Osteocyte (in vitro differentiated cells): ENCODE results near the gene CHST14. TPM values are rescaled to one million over a fixed set of nuclear protein-coding genes. Genes with fewer than 3 reads are reported as not detected.

Experiments used
- DNase-seq: peaks from one replicate; pipeline ENCODE4 v3.0.0; 2021; ENCODE audit warnings: mixed read lengths; ENCODE audit not compliant: unreplicated experiment; ENCODE audit errors: extremely low spot score
- H3K27ac Mint-ChIP-seq: one replicate; pipeline ENCODE4 v1.8.0; 2021; ENCODE audit warnings: mild to moderate bottlenecking, mixed read lengths; ENCODE audit not compliant: unreplicated experiment
- H3K27me3 Mint-ChIP-seq: one replicate; pipeline ENCODE4 v1.8.0; 2021; ENCODE audit warnings: mixed read lengths; ENCODE audit not compliant: unreplicated experiment
- H3K36me3 Mint-ChIP-seq: one replicate; pipeline ENCODE4 v1.8.0; 2021; ENCODE audit warnings: mixed read lengths; ENCODE audit not compliant: unreplicated experiment
- H3K4me1 Mint-ChIP-seq: one replicate; pipeline ENCODE4 v1.8.0; 2021; ENCODE audit warnings: mixed read lengths; ENCODE audit not compliant: unreplicated experiment
- H3K4me3 Mint-ChIP-seq: one replicate; pipeline ENCODE4 v1.8.0; 2021; ENCODE audit warnings: mild to moderate bottlenecking, moderate library complexity, mixed read lengths; ENCODE audit not compliant: unreplicated experiment
- H3K9me3 Mint-ChIP-seq: one replicate; pipeline ENCODE4 v1.8.0; 2021; ENCODE audit warnings: mixed read lengths; ENCODE audit not compliant: unreplicated experiment
- total RNA-seq: library from RNA; stranded (reverse); gene quantifications from 2 replicates; pipeline ENCODE4 v1.2.1, GENCODE V29; 2021
- TF ChIP-seq, protein P1 (sequence below): fragments of 200-600 bp; sonication (generic); IDR thresholded peaks from 2 replicates; pipeline ENCODE4 v1.5.0; 2021; ENCODE audit warnings: antibody characterized with exemption, mild to moderate bottlenecking, moderate library complexity

The CHST14 gene
- total RNA-seq, 1 donor from 2014 or later, result 46.4 TPM

DNA sequence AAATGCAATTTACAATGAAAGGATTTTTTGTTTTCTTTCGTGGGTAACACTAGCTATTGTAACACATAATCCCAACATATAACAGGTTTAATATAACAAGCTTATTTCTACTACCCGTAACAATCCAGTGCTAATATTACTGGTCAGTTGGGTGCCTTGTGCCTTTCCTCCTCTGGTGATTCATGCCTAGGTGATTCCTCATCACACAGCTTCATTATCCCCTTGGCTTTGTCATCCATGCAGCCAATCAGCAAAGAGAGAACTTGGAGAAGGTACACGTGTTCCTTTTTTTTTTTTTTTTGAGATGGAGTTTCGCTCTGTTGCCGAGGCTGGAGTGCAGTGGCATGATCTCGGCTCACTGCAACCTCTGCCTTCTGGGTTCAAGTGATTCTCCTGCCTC is 30.7 kb downstream of the CHST14 start:
- no peak overlapping the region for H3K27ac Mint-ChIP-seq
- TF ChIP-seq, protein P1, sequence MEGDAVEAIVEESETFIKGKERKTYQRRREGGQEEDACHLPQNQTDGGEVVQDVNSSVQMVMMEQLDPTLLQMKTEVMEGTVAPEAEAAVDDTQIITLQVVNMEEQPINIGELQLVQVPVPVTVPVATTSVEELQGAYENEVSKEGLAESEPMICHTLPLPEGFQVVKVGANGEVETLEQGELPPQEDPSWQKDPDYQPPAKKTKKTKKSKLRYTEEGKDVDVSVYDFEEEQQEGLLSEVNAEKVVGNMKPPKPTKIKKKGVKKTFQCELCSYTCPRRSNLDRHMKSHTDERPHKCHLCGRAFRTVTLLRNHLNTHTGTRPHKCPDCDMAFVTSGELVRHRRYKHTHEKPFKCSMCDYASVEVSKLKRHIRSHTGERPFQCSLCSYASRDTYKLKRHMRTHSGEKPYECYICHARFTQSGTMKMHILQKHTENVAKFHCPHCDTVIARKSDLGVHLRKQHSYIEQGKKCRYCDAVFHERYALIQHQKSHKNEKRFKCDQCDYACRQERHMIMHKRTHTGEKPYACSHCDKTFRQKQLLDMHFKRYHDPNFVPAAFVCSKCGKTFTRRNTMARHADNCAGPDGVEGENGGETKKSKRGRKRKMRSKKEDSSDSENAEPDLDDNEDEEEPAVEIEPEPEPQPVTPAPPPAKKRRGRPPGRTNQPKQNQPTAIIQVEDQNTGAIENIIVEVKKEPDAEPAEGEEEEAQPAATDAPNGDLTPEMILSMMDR, result no peak
- DNase-seq, result no peak
- no peaks in the 10 kb centered on the region for H3K9me3 Mint-ChIP-seq
- peaks cover 9% of the 10 kb centered on the region for H3K4me1 Mint-ChIP-seq
- H3K27me3 Mint-ChIP-seq, result peaks cover 13% of the 10 kb centered on the region
- H3K36me3 Mint-ChIP-seq, result no peaks in the 10 kb centered on the region
- H3K4me3 Mint-ChIP-seq, result no peak overlapping the region

GRCh38 chr15:40506964-40507571 is 36.3 kb downstream of the CHST14 start:
- Mint-ChIP-seq H3K9me3 (no peaks in the 10 kb centered on the region), H3K4me3 (peak overlapping the region; percentile 63), H3K27ac (no peak overlapping the region), H3K27me3 (peaks cover 19% of the 10 kb centered on the region), H3K4me1 (peaks cover 18% of the 10 kb centered on the region), H3K36me3 (no peaks in the 10 kb centered on the region)
- TF ChIP-seq, protein P1, result peak; percentile 78
- peak; percentile 91 for DNase-seq

GRCh38 chr15:40508216-40508615 is 37.4 kb downstream of the CHST14 start:
- no peaks in the 10 kb centered on the region for H3K36me3 Mint-ChIP-seq
- DNase-seq, result peak; percentile 19
- H3K9me3 Mint-ChIP-seq, result no peaks in the 10 kb centered on the region
- TF ChIP-seq, protein P1, result no peak
- peaks cover 22% of the 10 kb centered on the region for H3K4me1 Mint-ChIP-seq
- peaks cover 13% of the 10 kb centered on the region for H3K27me3 Mint-ChIP-seq
- H3K27ac Mint-ChIP-seq, result no peak overlapping the region
- no peak overlapping the region for H3K4me3 Mint-ChIP-seq

DNA sequence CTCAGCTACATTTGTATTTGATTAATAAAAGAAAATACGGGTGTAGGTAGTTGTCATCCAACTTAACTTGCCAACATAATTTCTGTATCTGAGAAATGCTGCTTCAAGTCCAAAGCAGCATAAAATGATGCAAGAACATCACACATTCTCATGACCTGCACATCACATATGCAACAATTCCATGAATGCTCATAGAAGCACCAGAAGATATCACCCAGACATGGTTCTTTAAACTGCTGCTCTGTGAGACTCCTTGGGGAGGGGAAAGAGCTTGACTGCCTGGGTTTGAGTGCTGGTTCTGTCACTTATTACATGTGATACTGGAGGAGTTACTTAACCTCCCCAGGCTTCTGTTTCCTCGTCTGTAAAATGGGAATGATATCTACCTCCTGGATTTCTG is 39.4 kb downstream of the CHST14 start:
- no peak overlapping the region for H3K4me3 Mint-ChIP-seq
- H3K36me3 Mint-ChIP-seq, result no peaks in the 10 kb centered on the region
- TF ChIP-seq, protein P1, result no peak
- H3K27me3 Mint-ChIP-seq, result peaks cover 10% of the 10 kb centered on the region
- H3K4me1 Mint-ChIP-seq, result peaks cover 22% of the 10 kb centered on the region
- no peak for DNase-seq
- H3K27ac Mint-ChIP-seq, result no peak overlapping the region
- H3K9me3 Mint-ChIP-seq, result no peaks in the 10 kb centered on the region

DNA sequence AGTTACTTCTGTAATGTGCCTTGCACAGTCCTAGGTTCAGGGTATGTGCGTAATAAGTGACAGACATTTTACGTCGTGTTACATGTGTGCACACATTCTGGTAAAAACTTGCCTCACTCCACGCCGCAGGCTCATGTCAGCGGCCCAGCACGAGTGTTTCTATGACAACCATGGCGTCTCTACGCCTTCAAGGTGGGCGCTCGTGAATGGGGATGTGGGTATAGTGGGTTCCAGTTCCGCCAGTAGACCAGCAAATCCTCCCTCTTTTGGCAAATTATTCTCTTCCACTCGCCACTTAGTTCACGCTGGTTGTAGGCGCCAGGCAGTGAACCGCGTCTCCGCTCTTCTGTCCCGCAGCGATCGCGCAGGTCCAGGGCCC is 40.3 kb downstream of the CHST14 start:
- Mint-ChIP-seq H3K27ac (no peak overlapping the region), H3K4me3 (peak overlapping the region; percentile 71), H3K4me1 (peaks cover 22% of the 10 kb centered on the region), H3K27me3 (peaks cover 13% of the 10 kb centered on the region), H3K9me3 (no peaks in the 10 kb centered on the region), H3K36me3 (no peaks in the 10 kb centered on the region)
- TF ChIP-seq, protein P1, result no peak
- DNase-seq, result peak; percentile 60
